ENCODE data around the gene CCR6. TPM values are rescaled to one million over a fixed set of nuclear protein-coding genes. Genes with fewer than 3 reads are reported as not detected.

The CCR6 gene
- polyA plus RNA-seq, 2 of the 4 experiments (the other 2 are of a cell fraction): 0.01 TPM; not detected in 1

DNA sequence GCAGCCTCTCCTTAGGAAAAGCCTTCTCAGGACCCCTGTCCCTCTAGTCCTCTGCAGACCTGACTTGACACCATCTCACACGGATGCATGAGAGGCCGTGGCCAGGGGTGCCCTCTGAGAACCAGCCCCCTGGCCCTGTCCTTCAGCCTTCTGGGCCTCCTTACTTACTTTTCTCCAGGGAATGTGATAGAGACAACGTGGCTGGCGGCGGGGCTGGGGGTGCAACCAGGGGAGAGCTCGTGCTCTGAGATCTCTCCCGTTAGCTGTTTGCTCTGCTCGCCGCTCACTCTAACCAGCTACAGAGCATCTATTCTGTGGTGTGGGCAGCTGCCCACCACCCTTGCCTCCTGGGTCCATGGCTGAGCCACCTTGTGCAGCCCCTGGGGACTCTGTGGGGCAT, 20.1 kb downstream of the CCR6 start (continued):
- no peak for TF ChIP-seq CHD2 (IDR thresholded peaks at IDR 0.05; ENCODE audit: low read length, partially characterized antibody)
- no peak for TF ChIP-seq BHLHE40 (IDR thresholded peaks at IDR 0.05; ENCODE audit: low read depth, low read length)

DNA sequence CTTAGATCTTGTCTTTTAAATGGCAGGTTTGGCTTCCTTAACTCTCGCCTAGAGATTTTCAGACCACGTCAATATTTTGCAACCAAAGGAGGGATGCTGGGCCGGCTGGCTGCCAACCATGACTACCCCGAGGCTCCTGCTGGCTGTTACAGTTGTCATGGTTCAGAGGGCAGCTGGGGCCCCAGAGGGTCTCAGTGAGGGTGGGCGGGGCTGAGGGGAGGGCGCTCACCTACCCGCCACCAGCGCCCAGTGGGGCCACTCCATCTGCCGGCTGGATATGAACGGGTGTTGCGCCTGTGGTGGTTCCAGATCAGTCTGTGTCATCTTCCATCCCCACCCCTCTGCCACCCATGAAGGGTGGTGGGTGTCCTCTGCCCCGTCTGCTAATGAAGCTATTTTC, 22.6 kb downstream of the CCR6 start:
- H3K4me1 ChIP-seq: no peaks in the 10 kb centered on the region
- DNase-seq (ENCODE audit: low read depth in 1 of 2, low spot score in 1 of 2): no peak
- no peak overlapping the region for H3K4me2 ChIP-seq
- POLR2A ChIA-PET: no interaction called here
- no peak for ATAC-seq
- TF ChIP-seq, protein P1, sequence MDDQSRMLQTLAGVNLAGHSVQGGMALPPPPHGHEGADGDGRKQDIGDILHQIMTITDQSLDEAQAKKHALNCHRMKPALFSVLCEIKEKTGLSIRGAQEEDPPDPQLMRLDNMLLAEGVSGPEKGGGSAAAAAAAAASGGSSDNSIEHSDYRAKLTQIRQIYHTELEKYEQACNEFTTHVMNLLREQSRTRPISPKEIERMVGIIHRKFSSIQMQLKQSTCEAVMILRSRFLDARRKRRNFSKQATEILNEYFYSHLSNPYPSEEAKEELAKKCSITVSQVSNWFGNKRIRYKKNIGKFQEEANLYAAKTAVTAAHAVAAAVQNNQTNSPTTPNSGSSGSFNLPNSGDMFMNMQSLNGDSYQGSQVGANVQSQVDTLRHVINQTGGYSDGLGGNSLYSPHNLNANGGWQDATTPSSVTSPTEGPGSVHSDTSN (IDR thresholded peaks at IDR 0.05): no peak
- no peak for TF ChIP-seq FOXS1 (CRISPR knock-in tag; IDR thresholded peaks at IDR 0.05)
- TF ChIP-seq, protein P2, sequence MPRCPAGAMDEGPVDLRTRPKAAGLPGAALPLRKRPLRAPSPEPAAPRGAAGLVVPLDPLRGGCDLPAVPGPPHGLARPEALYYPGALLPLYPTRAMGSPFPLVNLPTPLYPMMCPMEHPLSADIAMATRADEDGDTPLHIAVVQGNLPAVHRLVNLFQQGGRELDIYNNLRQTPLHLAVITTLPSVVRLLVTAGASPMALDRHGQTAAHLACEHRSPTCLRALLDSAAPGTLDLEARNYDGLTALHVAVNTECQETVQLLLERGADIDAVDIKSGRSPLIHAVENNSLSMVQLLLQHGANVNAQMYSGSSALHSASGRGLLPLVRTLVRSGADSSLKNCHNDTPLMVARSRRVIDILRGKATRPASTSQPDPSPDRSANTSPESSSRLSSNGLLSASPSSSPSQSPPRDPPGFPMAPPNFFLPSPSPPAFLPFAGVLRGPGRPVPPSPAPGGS (IDR thresholded peaks at IDR 0.05): no peak
- no peak for TF ChIP-seq RFX5 (IDR thresholded peaks at IDR 0.05)
- TF ChIP-seq RCOR1 (IDR thresholded peaks at IDR 0.05; ENCODE audit: low read depth, low read length): no peak
- TF ChIP-seq, protein P3, sequence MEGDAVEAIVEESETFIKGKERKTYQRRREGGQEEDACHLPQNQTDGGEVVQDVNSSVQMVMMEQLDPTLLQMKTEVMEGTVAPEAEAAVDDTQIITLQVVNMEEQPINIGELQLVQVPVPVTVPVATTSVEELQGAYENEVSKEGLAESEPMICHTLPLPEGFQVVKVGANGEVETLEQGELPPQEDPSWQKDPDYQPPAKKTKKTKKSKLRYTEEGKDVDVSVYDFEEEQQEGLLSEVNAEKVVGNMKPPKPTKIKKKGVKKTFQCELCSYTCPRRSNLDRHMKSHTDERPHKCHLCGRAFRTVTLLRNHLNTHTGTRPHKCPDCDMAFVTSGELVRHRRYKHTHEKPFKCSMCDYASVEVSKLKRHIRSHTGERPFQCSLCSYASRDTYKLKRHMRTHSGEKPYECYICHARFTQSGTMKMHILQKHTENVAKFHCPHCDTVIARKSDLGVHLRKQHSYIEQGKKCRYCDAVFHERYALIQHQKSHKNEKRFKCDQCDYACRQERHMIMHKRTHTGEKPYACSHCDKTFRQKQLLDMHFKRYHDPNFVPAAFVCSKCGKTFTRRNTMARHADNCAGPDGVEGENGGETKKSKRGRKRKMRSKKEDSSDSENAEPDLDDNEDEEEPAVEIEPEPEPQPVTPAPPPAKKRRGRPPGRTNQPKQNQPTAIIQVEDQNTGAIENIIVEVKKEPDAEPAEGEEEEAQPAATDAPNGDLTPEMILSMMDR (IDR thresholded peaks at IDR 0.05): no peak
- TF ChIP-seq, protein P4, sequence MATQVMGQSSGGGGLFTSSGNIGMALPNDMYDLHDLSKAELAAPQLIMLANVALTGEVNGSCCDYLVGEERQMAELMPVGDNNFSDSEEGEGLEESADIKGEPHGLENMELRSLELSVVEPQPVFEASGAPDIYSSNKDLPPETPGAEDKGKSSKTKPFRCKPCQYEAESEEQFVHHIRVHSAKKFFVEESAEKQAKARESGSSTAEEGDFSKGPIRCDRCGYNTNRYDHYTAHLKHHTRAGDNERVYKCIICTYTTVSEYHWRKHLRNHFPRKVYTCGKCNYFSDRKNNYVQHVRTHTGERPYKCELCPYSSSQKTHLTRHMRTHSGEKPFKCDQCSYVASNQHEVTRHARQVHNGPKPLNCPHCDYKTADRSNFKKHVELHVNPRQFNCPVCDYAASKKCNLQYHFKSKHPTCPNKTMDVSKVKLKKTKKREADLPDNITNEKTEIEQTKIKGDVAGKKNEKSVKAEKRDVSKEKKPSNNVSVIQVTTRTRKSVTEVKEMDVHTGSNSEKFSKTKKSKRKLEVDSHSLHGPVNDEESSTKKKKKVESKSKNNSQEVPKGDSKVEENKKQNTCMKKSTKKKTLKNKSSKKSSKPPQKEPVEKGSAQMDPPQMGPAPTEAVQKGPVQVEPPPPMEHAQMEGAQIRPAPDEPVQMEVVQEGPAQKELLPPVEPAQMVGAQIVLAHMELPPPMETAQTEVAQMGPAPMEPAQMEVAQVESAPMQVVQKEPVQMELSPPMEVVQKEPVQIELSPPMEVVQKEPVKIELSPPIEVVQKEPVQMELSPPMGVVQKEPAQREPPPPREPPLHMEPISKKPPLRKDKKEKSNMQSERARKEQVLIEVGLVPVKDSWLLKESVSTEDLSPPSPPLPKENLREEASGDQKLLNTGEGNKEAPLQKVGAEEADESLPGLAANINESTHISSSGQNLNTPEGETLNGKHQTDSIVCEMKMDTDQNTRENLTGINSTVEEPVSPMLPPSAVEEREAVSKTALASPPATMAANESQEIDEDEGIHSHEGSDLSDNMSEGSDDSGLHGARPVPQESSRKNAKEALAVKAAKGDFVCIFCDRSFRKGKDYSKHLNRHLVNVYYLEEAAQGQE (IDR thresholded peaks at IDR 0.05): no peak
- no peak for TF ChIP-seq CBX2 (IDR thresholded peaks at IDR 0.05; ENCODE audit: borderline replicate concordance, low read depth)
- TF ChIP-seq HEYL (CRISPR knock-in tag; IDR thresholded peaks at IDR 0.05): no peak
- TF ChIP-seq FOSB (CRISPR knock-in tag; IDR thresholded peaks at IDR 0.05): no peak
- TF ChIP-seq ZSCAN20 (CRISPR knock-in tag; IDR thresholded peaks at IDR 0.05): no peak
- no peak for TF ChIP-seq HOXB5 (CRISPR knock-in tag; IDR thresholded peaks at IDR 0.05)
- TF ChIP-seq MAFK (IDR thresholded peaks at IDR 0.05; ENCODE audit: partially characterized antibody): no peak
- TF ChIP-seq POLR2AphosphoS2 (conservative IDR thresholded peaks at IDR 0.05; ENCODE audit: low read length): no peak
- no peak for TF ChIP-seq HDAC2 (IDR thresholded peaks at IDR 0.05)
- TF ChIP-seq JUNB (IDR thresholded peaks at IDR 0.05): no peak
- TF ChIP-seq CHD2 (IDR thresholded peaks at IDR 0.05; ENCODE audit: low read length, partially characterized antibody): no peak
- FAIRE-seq: no peak
- H3K9me3 ChIP-seq: no peaks in the 10 kb centered on the region
- 63% methylated on average over 5 of the region's 12 CpGs for WGBS (ENCODE audit: missing lambda C conversion rate)
- H3K4me3 ChIP-seq: no peak overlapping the region
- no peak overlapping the region for H3K27ac ChIP-seq
- CTCF ChIA-PET: interaction anchor here (3.5 kb wide), 1 partner anchor 370 kb away, joined by 20 read pairs; no protein-coding TSS in a partner anchor

DNA sequence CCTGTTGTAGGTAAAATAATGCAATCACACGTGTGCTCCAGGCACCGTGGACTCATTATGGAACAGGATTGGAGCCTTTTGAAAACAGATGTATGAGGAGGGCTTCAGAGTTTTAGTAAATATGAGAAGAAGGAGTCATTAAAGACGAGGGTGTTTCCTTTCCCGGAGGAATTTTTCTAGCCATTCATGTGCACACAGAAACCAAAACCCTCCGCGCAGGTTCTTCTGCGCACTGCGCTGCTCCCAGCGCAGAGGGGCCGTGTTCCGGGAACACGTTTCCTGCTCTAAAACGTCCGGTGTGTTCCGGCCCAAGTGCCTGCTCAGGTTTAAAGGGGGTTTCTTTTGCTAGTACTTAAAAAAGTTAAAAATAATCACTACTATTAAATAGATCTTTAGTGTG, 23.2 kb downstream of the CCR6 start:
- no peak for ATAC-seq
- FAIRE-seq: no peak
- no peak overlapping the region for H3K27ac ChIP-seq
- DNase-seq (ENCODE audit: low read depth in 1 of 2, low spot score in 1 of 2): no peak
- no peak overlapping the region for H3K4me2 ChIP-seq
- ChIA-PET POLR2A (no interaction called here), CTCF (interaction anchor here (3.5 kb wide), 1 partner anchor 371 kb away, joined by 20 read pairs; no protein-coding TSS in a partner anchor)
- WGBS (ENCODE audit: missing lambda C conversion rate): 56% methylated on average over 15 of the region's 15 CpGs
- no peaks in the 10 kb centered on the region for H3K4me1 ChIP-seq
- H3K4me3 ChIP-seq: no peak overlapping the region
- no peaks in the 10 kb centered on the region for H3K9me3 ChIP-seq
- TF ChIP-seq, protein P1 (IDR thresholded peaks at IDR 0.05): no peak
- TF ChIP-seq, protein P5, sequence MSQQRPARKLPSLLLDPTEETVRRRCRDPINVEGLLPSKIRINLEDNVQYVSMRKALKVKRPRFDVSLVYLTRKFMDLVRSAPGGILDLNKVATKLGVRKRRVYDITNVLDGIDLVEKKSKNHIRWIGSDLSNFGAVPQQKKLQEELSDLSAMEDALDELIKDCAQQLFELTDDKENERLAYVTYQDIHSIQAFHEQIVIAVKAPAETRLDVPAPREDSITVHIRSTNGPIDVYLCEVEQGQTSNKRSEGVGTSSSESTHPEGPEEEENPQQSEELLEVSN (IDR thresholded peaks at IDR 0.05; ENCODE audit: borderline replicate concordance, low read depth): no peak
- TF ChIP-seq HDAC2 (IDR thresholded peaks at IDR 0.05) (no peak), RARB (CRISPR knock-in tag; IDR thresholded peaks at IDR 0.05) (no peak), SREBF2 (IDR thresholded peaks at IDR 0.05) (no peak), CHD2 (IDR thresholded peaks at IDR 0.05; ENCODE audit: low read length, partially characterized antibody) (no peak), CBX8 (IDR thresholded peaks at IDR 0.05) (no peak), FOSB (CRISPR knock-in tag; IDR thresholded peaks at IDR 0.05) (no peak), ZC3H11A (IDR thresholded peaks at IDR 0.05) (no peak), GATA3 (IDR thresholded peaks at IDR 0.05; ENCODE audit: borderline replicate concordance) (no peak), KDM1A (IDR thresholded peaks at IDR 0.05; ENCODE audit: low read depth) (no peak), PHF8 (IDR thresholded peaks at IDR 0.05; ENCODE audit: borderline replicate concordance, low read depth) (no peak), HOXB5 (CRISPR knock-in tag; IDR thresholded peaks at IDR 0.05) (no peak)
